Measurements from ENCODE around the gene UBE2J2.
"Not testable (repeated sequence)": the region's sequence is repeated elsewhere in the genome, so short reads cannot be mapped to it uniquely, and the experiment has no call there.

The UBE2J2 gene

GRCh38 chr1:1255611-1256010, 18.0 kb downstream of the UBE2J2 start:
- no peak for DNase-seq (ENCODE audit: low spot score)

GRCh38 chr1:1255078-1255477, 18.6 kb downstream of the UBE2J2 start:
- no peak for DNase-seq (ENCODE audit: low spot score)

- DNase-seq (ENCODE audit: low spot score) = no peak
Observed at GRCh38 chr1:1254667-1254998, 19.0 kb downstream of the UBE2J2 start.

GRCh38 chr1:1253972-1254666, 19.5 kb downstream of the UBE2J2 start:
- DNase-seq (ENCODE audit: low spot score) = no peak

GRCh38 chr1:1253314-1253713, 20.3 kb downstream of the UBE2J2 start:
- DNase-seq (ENCODE audit: low spot score) = no peak

GRCh38 chr1:1250786-1251284, 22.8 kb downstream of the UBE2J2 start:
- DNase-seq (ENCODE audit: low spot score) = no peak

- DNase-seq (ENCODE audit: low spot score) = not testable (repeated sequence)
Observed at GRCh38 chr1:1248009-1248913, 25.4 kb downstream of the UBE2J2 start.

GRCh38 chr1:1247341-1247913, 26.2 kb downstream of the UBE2J2 start:
- no peak for DNase-seq (ENCODE audit: low spot score)

GRCh38 chr1:1246577-1247340, 26.9 kb downstream of the UBE2J2 start, which contains the start of gene C1QTNF12:
Gene C1QTNF12 (minus strand): TSS chr1:1246722. CDS start chr1:1246690, 32 bp downstream.
- no peak for DNase-seq (ENCODE audit: low spot score)

GRCh38 chr1:1245817-1246576, 27.7 kb downstream of the UBE2J2 start:
- DNase-seq (ENCODE audit: low spot score) = no peak

- no peak for DNase-seq (ENCODE audit: low spot score)
Observed at GRCh38 chr1:1245178-1245816, 28.4 kb downstream of the UBE2J2 start.

GRCh38 chr1:1244192-1244811, 29.4 kb downstream of the UBE2J2 start:
- no peak for DNase-seq (ENCODE audit: low spot score)

GRCh38 chr1:1243807-1244191, 29.9 kb downstream of the UBE2J2 start:
- no peak for DNase-seq (ENCODE audit: low spot score)

- no peak for DNase-seq (ENCODE audit: low spot score)
Observed at GRCh38 chr1:1243266-1243660, 30.4 kb downstream of the UBE2J2 start.

GRCh38 chr1:1242461-1243265, 31.0 kb downstream of the UBE2J2 start:
- no peak for DNase-seq (ENCODE audit: low spot score)

- DNase-seq (ENCODE audit: low spot score) = no peak
Observed at GRCh38 chr1:1241588-1242219, 31.9 kb downstream of the UBE2J2 start.

GRCh38 chr1:1240822-1241587, 32.6 kb downstream of the UBE2J2 start:
- no peak for DNase-seq (ENCODE audit: low spot score)

GRCh38 chr1:1240348-1240732, 33.3 kb downstream of the UBE2J2 start:
- no peak for DNase-seq (ENCODE audit: low spot score)

Measured in Ammon's horn (tissue), 1 donor.